Measurements from ENCODE around the gene CISD3. TPM values are rescaled to one million over a fixed set of nuclear protein-coding genes. Genes with fewer than 3 reads are reported as not detected.

CISD3 gene
- total RNA-seq, 1 experiment from 2014 or later = 14.1 TPM

GRCh38 chr17:38691154-38691553, 39.0 kb upstream of the CISD3 start:
- Histone ChIP-seq H3K27me3 (ENCODE audit: low read length) (no peaks in the 10 kb centered on the region), H3K27ac (ENCODE audit: low read length) (no peak overlapping the region), H2AFZ (ENCODE audit: low read length) (no peak overlapping the region), H3F3A (ENCODE audit: low read length, unreplicated experiment) (no peaks in the 10 kb centered on the region), H3K9me3 (ENCODE audit: low read length) (no peaks in the 10 kb centered on the region), H3K9me2 (replicated peaks; ENCODE audit: low read length) (no peaks in the 10 kb centered on the region), H3K9ac (ENCODE audit: low read length) (no peak overlapping the region), H3K79me2 (ENCODE audit: low read length) (no peaks in the 10 kb centered on the region), H3K4me1 (ENCODE audit: insufficient read depth, low read length) (no peaks in the 10 kb centered on the region), H4K20me1 (ENCODE audit: low read length) (no peaks in the 10 kb centered on the region), H3K4me2 (ENCODE audit: low read length) (no peak overlapping the region), H3K4me3 (ENCODE audit: low read length) (no peak overlapping the region), H3K36me3 (ENCODE audit: low read depth, low read length) (no peaks in the 10 kb centered on the region)
- ChIA-PET POLR2A (ENCODE audit: unreplicated experiment) (no interaction called here), CTCF (interaction anchor here (0.6 kb wide), 1 partner anchor 292 kb away, joined by 4 read pairs; no protein-coding TSS in a partner anchor)
- no TSS peak for BruUV-seq (replicated peaks)
- TF ChIP-seq, protein P1, sequence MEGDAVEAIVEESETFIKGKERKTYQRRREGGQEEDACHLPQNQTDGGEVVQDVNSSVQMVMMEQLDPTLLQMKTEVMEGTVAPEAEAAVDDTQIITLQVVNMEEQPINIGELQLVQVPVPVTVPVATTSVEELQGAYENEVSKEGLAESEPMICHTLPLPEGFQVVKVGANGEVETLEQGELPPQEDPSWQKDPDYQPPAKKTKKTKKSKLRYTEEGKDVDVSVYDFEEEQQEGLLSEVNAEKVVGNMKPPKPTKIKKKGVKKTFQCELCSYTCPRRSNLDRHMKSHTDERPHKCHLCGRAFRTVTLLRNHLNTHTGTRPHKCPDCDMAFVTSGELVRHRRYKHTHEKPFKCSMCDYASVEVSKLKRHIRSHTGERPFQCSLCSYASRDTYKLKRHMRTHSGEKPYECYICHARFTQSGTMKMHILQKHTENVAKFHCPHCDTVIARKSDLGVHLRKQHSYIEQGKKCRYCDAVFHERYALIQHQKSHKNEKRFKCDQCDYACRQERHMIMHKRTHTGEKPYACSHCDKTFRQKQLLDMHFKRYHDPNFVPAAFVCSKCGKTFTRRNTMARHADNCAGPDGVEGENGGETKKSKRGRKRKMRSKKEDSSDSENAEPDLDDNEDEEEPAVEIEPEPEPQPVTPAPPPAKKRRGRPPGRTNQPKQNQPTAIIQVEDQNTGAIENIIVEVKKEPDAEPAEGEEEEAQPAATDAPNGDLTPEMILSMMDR (conservative IDR thresholded peaks at IDR 0.05; ENCODE audit: low read depth, low read length) = no peak
- no peak for TF ChIP-seq EZH2phosphoT487 (IDR thresholded peaks at IDR 0.05; ENCODE audit: borderline replicate concordance, low read length)
- no peak for TF ChIP-seq EZH2 (IDR thresholded peaks at IDR 0.05; ENCODE audit: low read length, unreplicated experiment)
- no peak for ATAC-seq
- intact Hi-C loops (cut with micrococcal nuclease) = no loop called here
- no peak for DNase-seq

DNA sequence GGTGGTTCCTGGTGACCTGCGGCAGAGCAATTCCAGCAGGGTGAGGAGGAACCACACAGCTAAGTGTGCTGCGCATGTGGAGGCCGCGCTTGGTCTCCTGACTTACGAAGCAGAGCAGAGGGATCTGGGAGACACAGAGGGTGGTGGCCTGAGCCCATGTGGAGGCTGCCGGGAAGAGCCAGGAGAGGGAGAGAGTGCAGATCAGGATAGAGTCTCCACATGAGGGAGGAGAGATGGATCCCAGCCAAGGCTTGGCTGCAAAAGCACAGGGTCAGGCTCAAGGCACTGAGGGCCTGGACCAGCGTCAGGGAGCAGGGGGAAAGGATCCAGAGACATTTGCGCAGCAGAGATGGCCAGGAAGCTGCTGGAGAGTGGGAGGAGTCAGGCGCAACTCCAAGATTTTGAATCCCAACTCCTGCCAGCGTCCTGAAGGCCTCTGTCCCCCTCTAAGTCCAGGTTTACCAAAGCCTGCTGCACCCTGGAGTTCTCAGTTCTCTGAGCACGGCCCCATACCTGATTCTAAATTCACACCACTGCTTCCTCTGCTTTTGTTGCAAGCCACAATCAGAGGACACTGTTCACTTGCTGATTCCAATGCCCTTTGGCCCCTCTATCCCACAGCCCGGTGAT, 36.3 kb upstream of the CISD3 start:
- H3K36me3 ChIP-seq (ENCODE audit: low read depth, low read length) = no peaks in the 10 kb centered on the region
- no peaks in the 10 kb centered on the region for H3F3A ChIP-seq (ENCODE audit: low read length, unreplicated experiment)
- no peak overlapping the region for H3K27ac ChIP-seq (ENCODE audit: low read length)
- H4K20me1 ChIP-seq (ENCODE audit: low read length) = no peaks in the 10 kb centered on the region
- H3K4me3 ChIP-seq (ENCODE audit: low read length) = no peak overlapping the region
- H3K9me3 ChIP-seq (ENCODE audit: low read length) = no peaks in the 10 kb centered on the region
- CTCF ChIA-PET = no interaction called here
- BruUV-seq (replicated peaks) = no TSS peak
- no peaks in the 10 kb centered on the region for H3K9me2 ChIP-seq (replicated peaks; ENCODE audit: low read length)
- intact Hi-C loops (cut with micrococcal nuclease) = no loop called here
- H3K4me2 ChIP-seq (ENCODE audit: low read length) = no peak overlapping the region
- DNase-seq (no peak), ATAC-seq (no peak)
- H3K79me2 ChIP-seq (ENCODE audit: low read length) = no peaks in the 10 kb centered on the region
- no peak overlapping the region for H2AFZ ChIP-seq (ENCODE audit: low read length)
- H3K27me3 ChIP-seq (ENCODE audit: low read length) = no peaks in the 10 kb centered on the region
- POLR2A ChIA-PET (ENCODE audit: unreplicated experiment) = no interaction called here
- TF ChIP-seq, protein P1 (conservative IDR thresholded peaks at IDR 0.05; ENCODE audit: low read depth, low read length) = no peak
- TF ChIP-seq EZH2 (IDR thresholded peaks at IDR 0.05; ENCODE audit: low read length, unreplicated experiment) = no peak
- no peak for TF ChIP-seq EZH2phosphoT487 (IDR thresholded peaks at IDR 0.05; ENCODE audit: borderline replicate concordance, low read length)
- no peak overlapping the region for H3K9ac ChIP-seq (ENCODE audit: low read length)
- no peaks in the 10 kb centered on the region for H3K4me1 ChIP-seq (ENCODE audit: insufficient read depth, low read length)

DNA sequence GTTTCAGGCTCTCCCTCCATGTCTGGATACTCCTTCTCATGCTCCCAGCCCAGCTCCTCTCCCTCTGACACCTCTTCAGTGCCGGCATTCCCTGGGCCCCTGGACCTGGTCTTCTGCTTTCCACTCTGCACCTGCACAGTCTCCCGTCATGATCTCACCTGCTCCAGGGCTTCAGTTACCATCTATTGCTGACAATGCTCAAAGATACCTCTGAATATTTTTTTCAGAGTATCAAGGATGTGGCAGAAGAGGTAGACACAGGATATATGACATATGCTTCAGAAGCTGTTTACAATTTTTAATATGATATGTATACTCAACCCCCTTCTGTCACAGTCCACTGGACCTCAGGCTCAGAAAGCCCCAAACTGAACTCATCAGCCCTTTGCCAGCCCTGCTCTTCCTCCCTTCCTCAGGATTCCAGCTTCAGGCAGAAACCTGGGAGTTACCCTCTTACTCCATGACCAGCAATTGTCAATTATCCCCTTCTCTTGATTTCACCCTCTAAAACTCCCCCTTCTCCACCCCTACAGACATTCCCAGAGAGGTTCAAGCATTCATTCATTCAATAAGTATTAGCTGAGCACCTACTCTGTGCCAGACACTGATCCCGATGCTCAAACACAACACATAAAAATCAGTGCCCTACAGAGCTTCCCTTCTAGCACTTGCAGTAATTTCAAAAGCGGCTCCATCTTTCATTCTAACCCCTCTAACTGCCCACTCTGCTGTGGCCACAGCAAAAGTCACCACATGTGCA, 32.9 kb upstream of the CISD3 start:
- TF ChIP-seq, protein P1 (conservative IDR thresholded peaks at IDR 0.05; ENCODE audit: low read depth, low read length) = no peak
- TF ChIP-seq EZH2phosphoT487 (IDR thresholded peaks at IDR 0.05; ENCODE audit: borderline replicate concordance, low read length) (no peak), EZH2 (IDR thresholded peaks at IDR 0.05; ENCODE audit: low read length, unreplicated experiment) (no peak)
- ChIA-PET CTCF (no interaction called here), POLR2A (ENCODE audit: unreplicated experiment) (no interaction called here)
- intact Hi-C loops (cut with micrococcal nuclease) = no loop called here
- H4K20me1 ChIP-seq (ENCODE audit: low read length) = no peaks in the 10 kb centered on the region
- DNase-seq (no peak), ATAC-seq (no peak)
- no peak overlapping the region for H3K27ac ChIP-seq (ENCODE audit: low read length)
- peaks cover 6% of the 10 kb centered on the region; the same call in 1 of the 2 replicates for H3K4me1 ChIP-seq (ENCODE audit: insufficient read depth, low read length)
- no peak overlapping the region for H3K4me3 ChIP-seq (ENCODE audit: low read length)
- H3F3A ChIP-seq (ENCODE audit: low read length, unreplicated experiment) = no peaks in the 10 kb centered on the region
- H3K9ac ChIP-seq (ENCODE audit: low read length) = no peak overlapping the region
- no peaks in the 10 kb centered on the region for H3K79me2 ChIP-seq (ENCODE audit: low read length)
- H3K9me3 ChIP-seq (ENCODE audit: low read length) = no peaks in the 10 kb centered on the region
- H3K9me2 ChIP-seq (replicated peaks; ENCODE audit: low read length) = no peaks in the 10 kb centered on the region
- no TSS peak for BruUV-seq (replicated peaks)
- no peak overlapping the region for H3K4me2 ChIP-seq (ENCODE audit: low read length)
- no peaks in the 10 kb centered on the region for H3K27me3 ChIP-seq (ENCODE audit: low read length)
- H3K36me3 ChIP-seq (ENCODE audit: low read depth, low read length) = no peaks in the 10 kb centered on the region
- no peak overlapping the region for H2AFZ ChIP-seq (ENCODE audit: low read length)

Measured in PC-3 (cell line).